NCI-H526 (cell line): ENCODE measurements around the gene TSC22D4.
A peak's percentile ranks its signal among the peaks of the same experiment; 100 is the strongest.
"Not testable (repeated sequence)": the region's sequence is repeated elsewhere in the genome, so short reads cannot be mapped to it uniquely, and the experiment has no call there.

Experiments used
- DNase-seq, 2 experiments: peaks; one replicate each; lab custom pipeline; 2025; lab: John Stamatoyannopoulos, UW

Gene TSC22D4

GRCh38 chr7:100478958-100479660 lies at the start of gene TSC22D4:
TSS of gene TSC22D4 (minus strand) at chr7:100479214. CDS start at chr7:100478038, 1,176 bp downstream.
- peak; percentile 94 for DNase-seq

- not testable (repeated sequence) for DNase-seq
Measured at GRCh38 chr7:100528108-100528866, 49.3 kb upstream of the TSC22D4 start.

- DNase-seq = not testable (repeated sequence)
Measured at GRCh38 chr7:100523192-100523591, 44.2 kb upstream of the TSC22D4 start.

DNA sequence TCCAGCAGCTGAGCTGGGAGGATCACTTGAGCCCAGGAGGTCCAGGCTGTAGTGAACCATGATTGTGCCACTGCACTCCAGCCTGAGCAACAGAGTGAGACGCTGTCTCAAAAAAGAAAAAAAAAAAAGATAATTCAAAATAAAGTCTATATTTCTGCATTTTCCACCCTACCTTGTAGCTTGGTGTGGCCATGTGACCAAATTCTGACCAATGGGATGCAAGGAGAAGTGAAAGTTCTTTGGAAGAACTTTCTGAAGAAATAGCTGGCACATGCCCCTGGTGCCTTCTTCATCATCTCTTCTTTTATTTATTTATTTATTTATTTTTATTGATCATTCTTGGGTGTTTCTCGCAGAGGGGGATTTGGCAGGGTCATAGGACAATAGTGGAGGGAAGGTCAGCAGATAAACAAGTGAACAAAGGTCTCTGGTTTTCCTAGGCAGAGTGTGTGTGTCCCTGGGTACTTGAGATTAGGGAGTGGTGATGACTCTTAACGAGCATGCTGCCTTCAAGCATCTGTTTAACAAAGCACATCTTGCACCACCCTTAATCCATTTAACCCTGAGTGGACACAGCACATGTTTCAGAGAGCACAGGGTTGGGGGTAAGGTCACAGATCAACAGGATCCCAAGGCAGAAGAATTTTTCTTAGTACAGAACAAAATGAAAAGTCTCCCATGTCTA lies 43.0 kb upstream of the TSC22D4 start:
- not testable (repeated sequence) for DNase-seq

- no peak for DNase-seq
Measured at GRCh38 chr7:100521076-100521475, 42.1 kb upstream of the TSC22D4 start.

DNA sequence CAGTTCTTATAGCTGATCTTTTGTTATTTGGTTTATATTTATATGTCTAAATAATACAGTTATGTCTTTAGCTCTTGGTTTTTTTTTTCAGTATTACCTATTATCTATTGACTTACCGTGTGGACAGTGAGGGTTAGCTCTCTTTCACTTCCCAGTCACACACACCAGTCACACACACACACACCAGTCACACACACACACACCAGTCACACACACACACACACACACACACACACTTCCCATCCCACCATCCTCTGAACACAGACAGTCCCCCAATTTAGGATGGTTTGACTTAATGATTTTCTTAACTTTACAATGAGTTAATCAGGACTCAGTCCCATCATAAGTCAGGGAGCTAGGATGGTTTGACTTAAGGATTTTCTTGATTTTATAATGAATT lies 41.1 kb upstream of the TSC22D4 start:
- no peak for DNase-seq

DNA sequence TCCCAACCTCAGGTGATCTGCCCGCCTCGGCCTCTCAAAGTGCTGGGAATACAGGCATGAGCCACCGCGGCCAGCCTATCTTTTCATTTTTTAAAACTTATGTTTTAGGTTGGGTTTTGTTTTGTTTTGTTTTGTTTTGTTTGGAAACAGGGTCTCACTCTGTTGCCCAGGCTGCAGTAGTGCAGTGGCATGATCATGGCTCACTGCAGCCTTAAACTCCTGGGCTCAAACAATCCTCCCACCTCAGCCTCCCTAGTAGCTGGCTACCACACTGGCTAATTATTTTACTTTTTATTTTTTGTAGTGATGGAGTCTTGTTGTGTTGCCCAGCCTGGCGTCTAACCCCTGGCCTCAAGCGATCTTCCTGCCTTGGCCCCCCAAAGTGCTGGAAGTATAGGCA lies 40.6 kb upstream of the TSC22D4 start:
- DNase-seq = no peak

DNA sequence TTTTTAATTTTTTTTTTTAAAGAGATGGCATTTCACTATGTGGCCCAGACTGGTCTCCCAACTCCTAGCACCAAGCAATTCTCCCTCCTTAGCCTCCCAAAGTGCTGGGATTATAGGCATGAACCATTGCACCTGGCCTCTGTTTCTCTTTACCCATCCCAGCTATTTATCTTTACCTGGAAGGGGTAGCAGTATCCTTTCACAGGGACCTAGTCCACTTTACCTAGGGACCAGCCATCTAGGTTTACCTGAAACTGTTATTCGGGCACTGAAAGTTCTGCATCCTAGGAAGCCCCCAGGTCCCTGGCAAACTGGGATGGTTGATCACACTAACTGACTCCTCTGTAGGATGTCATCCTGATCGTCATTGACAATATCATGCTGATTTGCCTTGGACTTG lies 38.3 kb upstream of the TSC22D4 start:
- DNase-seq = no peak

GRCh38 chr7:100516135-100516812 lies 37.3 kb upstream of the TSC22D4 start:
- no peak for DNase-seq

DNA sequence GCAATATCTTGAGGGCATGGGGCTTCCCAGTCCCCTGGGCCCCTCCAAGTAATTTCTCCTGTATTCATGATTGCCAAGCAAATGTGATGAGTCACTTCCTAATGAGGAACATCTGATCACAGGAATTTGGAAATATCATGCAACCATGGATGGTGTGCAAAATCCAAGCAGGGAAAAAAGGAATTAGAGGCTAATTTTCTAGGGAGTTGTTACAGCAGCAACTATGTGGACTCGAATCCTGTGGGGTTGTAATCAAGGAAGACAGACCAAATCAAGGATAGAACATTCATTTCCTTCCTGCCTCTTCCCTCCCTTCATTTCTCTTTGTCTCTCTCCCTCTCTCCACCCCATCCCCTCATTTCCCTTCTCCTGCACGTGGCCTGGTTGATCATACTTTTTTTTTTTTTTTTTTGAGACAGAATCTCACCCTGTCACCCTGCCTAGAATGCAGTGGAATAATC lies 36.1 kb upstream of the TSC22D4 start:
- no peak for DNase-seq

- no peak for DNase-seq
Measured at GRCh38 chr7:100513212-100513810, 34.3 kb upstream of the TSC22D4 start.

- DNase-seq = no peak
Measured at GRCh38 chr7:100510437-100511239, 31.6 kb upstream of the TSC22D4 start.

DNA sequence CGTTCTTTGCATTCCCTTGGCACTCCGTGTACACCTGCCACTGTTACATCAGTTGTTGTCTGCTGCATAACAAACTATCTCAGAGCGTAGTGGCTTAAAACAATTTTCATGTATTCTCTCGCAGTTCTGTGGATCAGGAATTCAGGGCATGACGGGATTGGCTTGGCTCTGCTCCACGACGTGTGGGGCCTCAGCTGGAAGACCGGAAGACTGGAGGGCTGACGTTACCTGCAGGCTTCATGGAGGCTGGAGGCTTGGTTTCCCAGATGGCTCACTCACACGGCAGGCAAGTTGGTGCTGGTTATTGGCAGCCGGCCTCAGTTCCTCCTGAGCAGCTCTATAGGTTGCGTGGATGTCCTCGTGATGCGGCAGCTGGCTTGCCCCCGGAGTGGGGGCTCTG lies 30.2 kb upstream of the TSC22D4 start:
- no peak for DNase-seq

GRCh38 chr7:100506356-100506923 lies 27.4 kb upstream of the TSC22D4 start:
- no peak for DNase-seq

GRCh38 chr7:100504887-100505611 lies 26.0 kb upstream of the TSC22D4 start:
- DNase-seq = no peak

GRCh38 chr7:100504031-100504430 lies 25.0 kb upstream of the TSC22D4 start:
- DNase-seq = not testable (repeated sequence)

DNA sequence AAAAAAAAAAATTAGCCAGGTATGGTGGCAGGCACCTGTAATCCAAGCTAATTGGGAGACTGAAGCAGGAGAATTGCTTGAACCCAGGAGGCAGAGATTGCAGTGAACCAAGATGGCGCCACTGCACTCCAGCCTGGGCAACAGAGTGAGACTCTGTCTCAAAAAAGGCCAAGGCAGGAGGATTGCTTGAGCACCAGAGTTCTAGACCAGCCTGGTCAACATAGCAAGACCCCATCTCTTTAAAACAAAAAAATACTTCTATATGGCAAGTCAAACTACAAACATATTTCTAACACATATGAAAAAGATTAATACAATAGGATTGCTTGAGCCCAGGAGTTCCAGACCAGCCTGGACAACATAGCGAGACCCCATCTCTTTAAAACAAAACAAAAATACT lies 21.7 kb upstream of the TSC22D4 start:
- not testable (repeated sequence) for DNase-seq

GRCh38 chr7:100496509-100496908 lies 17.5 kb upstream of the TSC22D4 start:
- no peak for DNase-seq

DNA sequence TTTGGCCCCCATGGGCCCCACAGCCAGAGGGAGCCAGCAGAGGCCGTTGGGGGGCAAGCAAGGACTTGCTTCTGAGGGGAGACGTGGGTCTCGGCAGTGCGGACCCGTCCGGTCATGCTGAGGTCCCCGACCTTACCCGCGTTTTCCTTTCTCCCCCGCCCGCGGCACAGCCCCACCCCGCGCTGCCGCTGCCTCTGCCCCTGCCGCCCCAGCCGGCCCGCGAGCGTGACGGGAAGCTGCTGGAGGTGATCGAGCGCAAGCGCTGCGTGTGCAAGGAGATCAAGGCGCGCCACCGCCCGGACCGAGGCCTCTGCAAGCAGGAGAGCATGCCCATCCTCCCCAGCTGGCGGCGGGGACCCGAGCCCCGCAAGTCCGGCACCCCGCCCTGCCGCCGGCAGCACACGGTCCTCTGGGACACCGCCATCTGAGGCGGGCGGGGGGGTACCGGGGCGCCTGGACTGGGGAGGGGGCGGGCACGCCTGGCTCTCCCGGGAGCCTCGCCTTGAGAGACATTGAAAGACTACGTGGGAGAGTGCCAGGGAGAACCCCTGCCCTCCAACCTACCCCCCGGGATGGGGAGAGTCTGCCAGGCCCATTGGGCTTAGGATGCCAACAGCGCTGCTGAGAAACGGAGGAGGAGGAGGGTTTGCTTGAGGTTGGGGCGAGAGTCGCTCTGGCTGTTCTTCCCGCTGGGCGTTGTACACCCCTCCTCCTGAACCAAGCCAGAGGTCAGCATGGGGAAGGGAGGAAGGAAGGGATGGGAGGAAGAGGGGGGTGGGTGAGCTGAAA lies 14.7 kb upstream of the TSC22D4 start:
- peak; percentile 10 to 77 for DNase-seq
